Stimulated activated CD4-positive, alpha-beta T cell treated with anti-CD3 and anti-CD28 coated beads, Interleukin-1b, Interleukin-23, amount 100 ng/mL, for 1 hour (primary cell): ENCODE data around the gene NRK.
"Not testable (repeated sequence)": the region's sequence is repeated elsewhere in the genome, so short reads cannot be mapped to it uniquely, and the experiment has no call there.

Experiments used
- DNase-seq, 2 donors: peaks; one replicate each; pipeline ENCODE4 v3.0.0-alpha.2; 2020; ENCODE audit warnings: low read depth in 2 of 2

NRK gene

DNA sequence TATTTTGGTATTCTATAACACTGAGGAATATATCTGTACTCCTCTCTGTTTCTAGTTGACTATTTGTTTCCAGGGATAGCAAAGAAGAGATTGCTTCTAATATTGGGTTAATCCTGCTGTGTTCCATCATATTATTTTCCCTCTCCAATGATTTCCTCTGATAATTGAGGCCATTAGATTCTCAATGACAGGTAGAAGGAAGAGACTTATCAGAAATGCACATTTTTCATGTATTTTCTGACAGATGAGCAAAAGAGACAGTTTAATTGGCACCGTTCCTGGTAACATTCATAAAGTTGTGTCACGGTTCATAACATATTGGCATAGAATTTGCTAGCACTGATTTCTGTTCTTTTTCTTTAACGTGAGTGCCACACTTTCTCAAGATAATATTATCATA lies 58.2 kb downstream of the NRK start:
- DNase-seq: no peak

DNA sequence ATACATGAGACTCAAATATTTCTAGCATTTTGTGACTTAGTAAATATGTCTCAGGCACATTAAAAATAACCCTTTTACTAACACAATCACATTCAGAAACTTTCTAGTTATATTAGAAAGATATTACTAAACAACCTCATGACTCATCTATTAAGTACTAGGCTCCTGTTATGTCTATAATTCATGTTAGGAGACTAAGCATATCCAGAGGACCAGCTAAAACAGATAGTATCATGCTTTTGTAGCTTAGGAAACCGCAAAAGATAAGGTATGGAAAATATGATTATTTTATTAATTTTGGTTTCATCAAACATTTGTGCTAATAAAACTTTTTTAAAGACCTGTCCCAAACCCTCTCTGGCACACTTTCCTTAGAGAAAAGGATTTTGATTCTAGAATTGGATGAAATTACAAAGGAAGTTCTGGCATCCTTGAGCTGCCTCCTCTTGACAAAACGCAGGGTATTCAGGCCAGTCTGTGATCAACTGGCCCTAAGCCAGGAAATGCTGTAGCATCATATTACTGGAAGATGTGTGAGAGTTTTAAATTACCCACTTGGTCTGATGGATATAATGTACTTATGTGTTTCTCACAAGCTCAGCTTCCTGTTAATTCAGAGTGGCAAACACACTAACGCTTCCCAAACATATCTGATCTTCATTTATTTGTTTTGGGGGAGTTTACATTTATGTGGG lies 60.4 kb downstream of the NRK start:
- DNase-seq: no peak

DNA sequence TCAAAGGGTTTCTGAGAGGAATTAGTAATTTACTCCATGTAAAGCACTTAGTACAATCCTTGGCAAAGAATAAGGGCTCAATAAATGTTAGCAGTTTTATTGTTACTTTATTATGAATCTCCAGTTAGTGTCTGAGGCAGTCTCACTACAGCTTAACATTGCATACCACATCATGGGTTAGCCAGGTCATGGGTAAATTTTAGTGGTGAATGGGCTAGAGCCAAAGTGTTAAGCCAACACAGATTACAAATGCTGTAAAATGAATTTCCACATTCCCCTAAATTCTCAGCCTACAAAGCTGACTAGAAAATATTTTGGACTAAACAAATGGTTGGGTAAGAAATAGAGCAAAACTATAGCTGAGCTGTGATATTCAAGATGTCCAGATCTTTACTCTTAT lies 72.4 kb downstream of the NRK start:
- DNase-seq: no peak

DNA sequence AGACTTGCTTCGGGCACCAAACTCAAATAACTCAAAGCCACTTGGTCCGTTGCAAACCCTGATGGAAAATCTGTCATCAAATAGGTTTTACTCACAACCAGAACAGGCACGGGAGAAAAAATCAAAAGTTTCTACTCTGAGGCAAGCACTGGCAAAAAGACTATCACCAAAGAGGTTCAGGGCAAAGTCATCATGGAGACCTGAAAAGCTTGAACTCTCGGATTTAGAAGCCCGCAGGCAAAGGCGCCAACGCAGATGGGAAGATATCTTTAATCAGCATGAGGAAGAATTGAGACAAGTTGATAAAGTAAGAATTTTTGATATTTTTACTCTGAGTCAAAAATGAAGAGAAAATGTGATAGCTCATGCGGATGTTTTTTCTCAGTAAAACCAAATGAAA lies 87.2 kb downstream of the NRK start:
- no peak for DNase-seq

GRCh38 chrX:105910563-105911105 lies 88.3 kb downstream of the NRK start:
- DNase-seq: no peak

DNA sequence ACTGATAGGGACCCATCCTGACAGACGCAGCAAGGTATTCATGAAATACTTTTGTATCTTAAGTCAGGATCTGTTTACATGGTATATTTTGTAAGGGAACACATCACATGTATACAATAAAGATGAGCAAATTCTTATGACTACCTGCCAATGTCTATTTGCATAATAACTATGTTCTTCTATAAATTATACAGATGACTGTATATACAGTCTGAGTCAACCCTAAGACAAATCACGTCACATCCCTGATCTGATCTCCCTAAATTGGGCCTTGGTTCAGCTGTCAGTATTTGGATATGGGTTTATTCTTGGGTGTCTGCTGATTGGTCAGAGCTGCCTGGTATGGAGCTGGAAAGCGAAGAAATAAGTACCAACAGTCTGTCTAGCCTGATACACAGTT lies 122.9 kb downstream of the NRK start:
- no peak for DNase-seq

GRCh38 chrX:105969487-105969886 lies 147.1 kb downstream of the NRK start:
- DNase-seq: no peak

DNA sequence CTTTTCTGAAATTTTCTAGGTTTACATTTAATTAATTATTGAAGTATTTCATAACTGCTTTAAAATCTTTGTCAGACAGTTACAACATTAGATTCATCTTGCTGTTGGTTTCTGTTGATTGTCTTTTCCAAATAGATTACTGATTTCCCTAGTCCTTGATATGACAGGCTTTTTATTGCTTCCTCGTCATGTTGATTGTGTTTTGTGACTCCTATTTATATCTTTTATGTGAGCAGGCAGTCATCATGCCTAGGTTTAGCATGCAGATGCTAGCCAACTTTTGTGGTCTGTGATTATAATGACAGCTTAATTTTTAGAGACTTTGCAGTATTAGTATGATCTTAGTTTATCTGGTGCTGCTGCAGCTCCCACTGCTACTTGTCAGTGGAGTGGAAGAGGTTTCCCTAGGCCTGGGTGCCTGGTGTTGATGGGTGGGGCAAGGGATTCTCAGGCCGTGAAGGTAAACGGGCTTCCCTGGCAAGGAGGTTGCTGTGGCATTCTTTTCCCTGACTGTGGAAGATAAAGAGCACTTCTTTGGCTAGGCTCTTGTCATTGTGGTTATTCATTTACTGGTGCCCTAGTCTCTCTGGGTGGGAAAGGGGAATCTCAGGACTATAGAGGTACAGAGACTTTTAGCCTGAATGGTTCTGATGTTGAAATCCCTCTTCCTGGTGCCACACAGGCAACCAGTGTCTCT lies 150.5 kb downstream of the NRK start:
- DNase-seq: no peak

GRCh38 chrX:105973387-105973739 lies 151.0 kb downstream of the NRK start:
- DNase-seq: no peak

GRCh38 chrX:105975382-105975781 lies 153.0 kb downstream of the NRK start:
- DNase-seq: no peak

DNA sequence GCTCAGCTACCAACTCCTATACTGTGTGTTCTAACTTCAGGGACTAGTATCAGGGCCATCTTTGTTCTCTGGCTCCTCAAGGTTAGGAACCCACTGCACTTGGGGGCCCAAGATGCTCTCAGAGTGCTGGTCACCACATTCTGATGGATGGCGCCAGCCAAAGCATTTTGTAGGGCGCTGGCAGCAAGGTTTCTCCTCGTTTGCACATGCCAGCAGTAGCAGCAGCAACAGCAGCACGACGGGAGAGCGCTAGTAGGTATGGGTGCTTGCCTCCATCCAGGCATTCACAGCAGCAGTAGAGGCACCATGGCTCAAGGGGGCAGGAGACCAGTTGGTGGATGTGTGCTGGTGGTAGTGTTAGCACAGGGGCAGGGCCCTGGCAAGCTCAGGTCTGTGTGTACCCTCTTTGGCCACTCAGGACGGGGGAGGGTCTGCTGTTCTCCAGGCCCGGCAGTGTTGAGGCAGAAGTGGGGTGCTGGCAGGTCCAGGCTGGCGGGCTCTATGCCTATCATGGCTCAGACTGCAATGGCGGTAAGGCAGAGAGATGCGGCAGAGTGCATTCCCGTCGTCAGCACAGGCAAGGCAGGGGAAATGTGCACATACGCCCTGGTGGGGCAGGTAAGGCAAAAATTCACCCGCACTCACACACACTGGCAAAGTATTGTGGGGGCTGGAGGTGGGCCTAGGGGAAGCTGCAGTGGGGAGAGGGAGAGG lies 159.6 kb downstream of the NRK start:
- DNase-seq: no peak

DNA sequence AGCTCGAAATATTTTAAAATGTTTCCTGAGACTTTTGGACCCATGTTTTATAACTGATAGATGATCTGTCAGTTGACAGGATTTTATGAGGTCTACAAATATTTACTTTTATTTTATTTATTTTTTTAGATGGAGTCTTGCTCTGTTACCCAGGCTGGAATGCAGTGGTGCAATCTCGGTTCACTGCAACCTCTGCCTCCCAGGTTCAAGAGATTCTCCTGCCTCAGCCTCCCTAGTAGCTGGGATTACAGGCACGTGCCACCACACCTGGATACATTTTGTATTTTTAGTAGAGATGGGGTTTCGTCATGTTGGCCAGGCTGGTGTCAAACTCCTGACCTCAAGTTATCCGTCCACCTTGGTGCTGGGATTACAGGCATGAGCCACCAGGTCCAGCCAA lies 166.1 kb downstream of the NRK start:
- DNase-seq: not testable (repeated sequence)

- no peak for DNase-seq
Measured at GRCh38 chrX:105999294-105999693, 177.0 kb downstream of the NRK start.

DNA sequence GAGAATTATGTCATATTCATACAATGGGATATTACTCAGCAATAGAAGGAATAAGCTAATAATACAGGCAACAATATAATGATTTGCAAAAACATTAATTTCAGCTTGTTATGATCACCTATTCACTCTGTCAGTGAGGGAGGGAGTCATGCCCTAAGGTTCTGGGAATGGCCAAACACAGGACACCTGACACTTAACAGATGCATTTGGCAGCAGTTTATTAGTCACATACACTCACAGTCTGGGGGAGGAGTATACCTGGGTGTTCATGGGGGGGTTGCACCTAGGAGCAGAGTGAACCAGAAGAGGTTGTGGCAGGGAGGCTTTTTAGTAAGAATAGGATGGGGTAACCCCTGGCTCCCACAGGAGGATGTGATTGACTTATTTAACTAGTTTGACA lies 177.9 kb downstream of the NRK start:
- DNase-seq: no peak

DNA sequence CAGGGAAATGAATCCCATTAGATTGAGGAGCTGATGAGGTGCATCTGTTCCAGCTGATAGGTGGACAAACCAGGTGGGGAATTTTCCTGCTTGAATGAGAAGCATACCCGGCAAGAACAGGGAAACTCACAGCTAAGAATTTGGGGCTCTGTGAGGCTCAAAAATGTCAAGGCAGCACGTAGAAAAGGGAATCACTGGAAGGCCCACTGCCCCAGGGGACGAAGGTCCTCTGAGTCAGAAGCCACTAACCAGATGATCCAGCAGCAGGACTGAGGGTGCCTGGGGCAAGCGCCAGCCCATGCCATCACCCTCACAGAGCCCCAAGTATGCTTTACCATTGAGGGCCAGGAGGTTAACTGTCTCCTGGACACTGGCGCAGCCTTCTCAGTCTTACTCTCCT lies 178.3 kb downstream of the NRK start:
- not testable (repeated sequence) for DNase-seq

DNA sequence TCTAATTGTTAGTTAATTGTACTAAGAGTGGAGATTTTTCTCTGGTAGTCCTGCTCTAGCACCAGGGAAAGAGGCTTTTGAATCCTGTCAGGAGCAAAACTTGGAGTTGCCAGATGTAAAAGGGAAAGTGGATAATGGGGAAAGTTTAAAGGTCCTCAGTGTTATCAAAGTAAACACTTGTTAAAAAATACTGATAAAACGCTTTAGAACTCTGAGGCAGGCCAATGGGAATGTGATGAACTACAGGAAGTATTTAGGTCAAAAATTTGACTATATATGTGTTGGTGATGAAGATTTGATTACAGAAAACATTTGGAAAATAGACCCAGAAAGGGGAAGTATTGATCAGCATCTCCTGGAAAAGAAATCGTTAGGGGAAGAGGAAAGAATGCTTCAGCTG lies 183.3 kb downstream of the NRK start:
- DNase-seq: no peak

DNA sequence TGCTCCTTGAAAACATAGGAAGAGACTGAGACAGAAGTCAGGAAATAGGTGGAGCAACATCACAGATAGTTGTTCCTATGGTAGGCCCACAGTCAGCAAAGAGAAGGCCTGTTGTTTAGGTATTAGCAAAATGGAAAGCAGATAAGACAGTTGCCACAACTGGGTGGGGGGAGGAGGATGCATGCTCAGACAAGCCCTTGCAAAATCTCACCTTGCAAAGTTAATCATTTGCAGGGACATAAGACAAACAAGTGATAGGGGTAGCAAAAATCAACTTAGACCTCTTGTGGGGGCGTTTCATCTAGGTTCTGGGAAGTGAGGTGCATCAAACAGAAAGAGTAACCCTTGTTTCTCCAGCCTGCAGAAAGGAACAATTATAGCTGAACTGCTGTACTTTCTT lies 185.5 kb downstream of the NRK start:
- DNase-seq: no peak
